Measurements from ENCODE around the gene TNFRSF12A.
A peak's percentile ranks its signal among the peaks of the same experiment; 100 is the strongest.

GRCh38 chr16:3003582-3004270, 16.4 kb upstream of the TNFRSF12A start:
- TF ChIP-seq, protein P1, sequence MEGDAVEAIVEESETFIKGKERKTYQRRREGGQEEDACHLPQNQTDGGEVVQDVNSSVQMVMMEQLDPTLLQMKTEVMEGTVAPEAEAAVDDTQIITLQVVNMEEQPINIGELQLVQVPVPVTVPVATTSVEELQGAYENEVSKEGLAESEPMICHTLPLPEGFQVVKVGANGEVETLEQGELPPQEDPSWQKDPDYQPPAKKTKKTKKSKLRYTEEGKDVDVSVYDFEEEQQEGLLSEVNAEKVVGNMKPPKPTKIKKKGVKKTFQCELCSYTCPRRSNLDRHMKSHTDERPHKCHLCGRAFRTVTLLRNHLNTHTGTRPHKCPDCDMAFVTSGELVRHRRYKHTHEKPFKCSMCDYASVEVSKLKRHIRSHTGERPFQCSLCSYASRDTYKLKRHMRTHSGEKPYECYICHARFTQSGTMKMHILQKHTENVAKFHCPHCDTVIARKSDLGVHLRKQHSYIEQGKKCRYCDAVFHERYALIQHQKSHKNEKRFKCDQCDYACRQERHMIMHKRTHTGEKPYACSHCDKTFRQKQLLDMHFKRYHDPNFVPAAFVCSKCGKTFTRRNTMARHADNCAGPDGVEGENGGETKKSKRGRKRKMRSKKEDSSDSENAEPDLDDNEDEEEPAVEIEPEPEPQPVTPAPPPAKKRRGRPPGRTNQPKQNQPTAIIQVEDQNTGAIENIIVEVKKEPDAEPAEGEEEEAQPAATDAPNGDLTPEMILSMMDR (conservative IDR thresholded peaks at IDR 0.05 in 1 of 2, IDR thresholded peaks at IDR 0.05 in 1 of 2; ENCODE audit: extremely low read depth in 1 of 2, insufficient read depth in 1 of 2, low read depth in 1 of 2, low read length in 2 of 2), result peak; percentile 23 to 69
- no peak for TF ChIP-seq EZH2 (IDR thresholded peaks at IDR 0.05; ENCODE audit: borderline replicate concordance, low read length)

All from mammary epithelial cell (primary cell).